NCI-H526 treated with DMSO at 0.1 percent for 48 hours (cell line): ENCODE results near the gene TACC2.
A peak's percentile ranks its signal among the peaks of the same experiment; 100 is the strongest.
"Not testable (repeated sequence)": the region's sequence is repeated elsewhere in the genome, so short reads cannot be mapped to it uniquely, and the experiment has no call there.

Source experiments
- DNase-seq: peaks from one replicate; lab custom pipeline; 2025; lab: John Stamatoyannopoulos, UW

The TACC2 gene, protein sequence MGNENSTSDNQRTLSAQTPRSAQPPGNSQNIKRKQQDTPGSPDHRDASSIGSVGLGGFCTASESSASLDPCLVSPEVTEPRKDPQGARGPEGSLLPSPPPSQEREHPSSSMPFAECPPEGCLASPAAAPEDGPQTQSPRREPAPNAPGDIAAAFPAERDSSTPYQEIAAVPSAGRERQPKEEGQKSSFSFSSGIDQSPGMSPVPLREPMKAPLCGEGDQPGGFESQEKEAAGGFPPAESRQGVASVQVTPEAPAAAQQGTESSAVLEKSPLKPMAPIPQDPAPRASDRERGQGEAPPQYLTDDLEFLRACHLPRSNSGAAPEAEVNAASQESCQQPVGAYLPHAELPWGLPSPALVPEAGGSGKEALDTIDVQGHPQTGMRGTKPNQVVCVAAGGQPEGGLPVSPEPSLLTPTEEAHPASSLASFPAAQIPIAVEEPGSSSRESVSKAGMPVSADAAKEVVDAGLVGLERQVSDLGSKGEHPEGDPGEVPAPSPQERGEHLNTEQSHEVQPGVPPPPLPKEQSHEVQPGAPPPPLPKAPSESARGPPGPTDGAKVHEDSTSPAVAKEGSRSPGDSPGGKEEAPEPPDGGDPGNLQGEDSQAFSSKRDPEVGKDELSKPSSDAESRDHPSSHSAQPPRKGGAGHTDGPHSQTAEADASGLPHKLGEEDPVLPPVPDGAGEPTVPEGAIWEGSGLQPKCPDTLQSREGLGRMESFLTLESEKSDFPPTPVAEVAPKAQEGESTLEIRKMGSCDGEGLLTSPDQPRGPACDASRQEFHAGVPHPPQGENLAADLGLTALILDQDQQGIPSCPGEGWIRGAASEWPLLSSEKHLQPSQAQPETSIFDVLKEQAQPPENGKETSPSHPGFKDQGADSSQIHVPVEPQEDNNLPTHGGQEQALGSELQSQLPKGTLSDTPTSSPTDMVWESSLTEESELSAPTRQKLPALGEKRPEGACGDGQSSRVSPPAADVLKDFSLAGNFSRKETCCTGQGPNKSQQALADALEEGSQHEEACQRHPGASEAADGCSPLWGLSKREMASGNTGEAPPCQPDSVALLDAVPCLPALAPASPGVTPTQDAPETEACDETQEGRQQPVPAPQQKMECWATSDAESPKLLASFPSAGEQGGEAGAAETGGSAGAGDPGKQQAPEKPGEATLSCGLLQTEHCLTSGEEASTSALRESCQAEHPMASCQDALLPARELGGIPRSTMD (N-terminal part only)

DNA sequence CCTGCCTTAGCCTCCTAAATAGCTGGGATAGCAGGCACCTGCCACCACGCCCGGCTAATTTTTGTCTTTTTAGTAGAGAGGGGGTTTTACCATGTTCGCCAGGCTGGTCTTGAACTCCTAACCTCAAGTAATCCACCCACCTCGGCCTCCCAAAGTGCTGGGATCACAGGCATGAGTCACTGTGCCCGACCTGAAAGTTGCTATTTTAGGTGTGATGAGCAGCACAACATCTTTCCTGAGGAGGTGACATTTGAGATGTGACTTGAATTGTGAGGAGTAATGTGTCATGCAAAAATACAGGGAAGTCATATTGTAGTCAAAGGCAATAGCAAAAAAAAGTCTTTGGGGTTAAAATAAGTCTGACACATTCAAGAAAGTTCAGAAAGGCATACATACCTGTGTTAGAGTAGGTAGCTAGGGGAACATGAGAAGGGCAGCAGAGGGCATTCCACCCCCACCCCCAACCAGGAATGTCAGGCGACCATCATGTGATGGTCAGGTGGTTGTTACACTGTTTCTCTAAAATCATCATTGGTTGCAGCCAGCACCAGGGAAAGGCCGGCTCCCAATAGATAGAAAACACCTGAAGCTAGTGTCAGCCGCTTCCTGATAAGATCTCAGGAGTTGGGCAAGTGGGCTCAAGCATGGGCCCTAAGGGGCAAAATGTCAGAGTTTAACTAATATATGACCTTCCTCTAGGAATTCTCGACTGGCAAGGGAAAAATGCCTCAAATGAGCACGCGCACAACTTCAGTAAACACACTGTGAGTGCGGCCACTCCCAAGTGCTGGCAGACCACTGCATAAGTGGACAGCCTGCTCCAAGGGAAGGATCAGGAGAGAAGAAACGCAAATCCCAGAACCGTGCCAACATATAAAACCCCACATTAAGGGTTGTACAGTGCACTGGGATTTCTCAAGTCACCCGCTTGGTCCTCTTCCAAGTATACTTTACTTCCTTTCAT, at the start of gene TACC2:
TSS of gene TACC2 (plus strand) at position 803 of the 964 bp plus-strand sequence. CDS start 32,819 bp downstream, outside the sequence.
- DNase-seq = no peak

DNA sequence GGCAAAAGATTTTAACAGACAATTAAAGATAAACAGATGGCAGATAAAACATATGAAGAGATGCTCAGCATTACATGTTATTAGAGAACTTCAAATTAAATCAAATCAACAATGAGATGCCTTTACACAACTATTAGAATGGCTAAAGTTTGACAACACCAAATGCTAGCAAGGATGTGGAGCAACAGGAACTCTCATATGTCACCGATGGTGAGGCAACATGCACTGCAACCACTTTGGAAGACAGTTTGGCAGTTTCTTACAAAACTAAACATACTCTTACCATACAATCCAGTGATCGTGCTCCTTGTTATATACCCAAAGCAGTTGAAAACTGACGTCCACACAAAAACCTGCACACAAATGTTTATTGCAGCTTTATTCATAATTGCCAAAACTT, 47.4 kb upstream of the TACC2 start:
- DNase-seq = no peak

DNA sequence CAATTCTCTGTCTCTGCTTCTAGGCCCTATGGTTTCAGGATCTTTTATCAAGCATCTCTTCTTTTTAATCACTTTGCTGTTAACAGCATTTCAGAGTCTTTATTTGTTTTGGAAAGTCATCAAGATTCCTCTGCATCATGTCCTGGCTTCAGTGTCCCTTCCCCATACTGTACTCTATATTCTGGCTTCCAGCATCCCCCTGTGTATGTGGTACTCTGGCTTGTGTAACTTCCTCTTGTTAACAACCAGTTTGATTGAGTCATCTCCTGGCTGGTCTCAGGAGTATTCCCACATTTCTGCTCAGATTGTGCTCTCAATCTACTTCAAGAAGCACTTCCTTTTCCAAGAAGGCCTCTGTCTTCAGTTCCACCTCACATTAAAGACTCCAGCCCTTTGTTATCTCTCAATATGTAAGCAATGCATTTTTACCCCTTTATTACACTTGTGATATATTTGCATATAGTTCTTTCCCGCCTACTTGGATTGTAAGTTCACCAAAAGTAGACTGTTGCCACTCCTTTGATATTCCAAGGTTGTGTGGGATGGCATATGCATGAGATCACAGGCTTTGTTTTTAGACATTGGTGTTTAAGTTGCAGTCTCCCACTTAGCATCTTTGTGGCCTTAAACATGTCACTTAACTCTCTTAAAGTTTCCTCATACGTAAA, 46.1 kb upstream of the TACC2 start:
- DNase-seq = no peak

DNA sequence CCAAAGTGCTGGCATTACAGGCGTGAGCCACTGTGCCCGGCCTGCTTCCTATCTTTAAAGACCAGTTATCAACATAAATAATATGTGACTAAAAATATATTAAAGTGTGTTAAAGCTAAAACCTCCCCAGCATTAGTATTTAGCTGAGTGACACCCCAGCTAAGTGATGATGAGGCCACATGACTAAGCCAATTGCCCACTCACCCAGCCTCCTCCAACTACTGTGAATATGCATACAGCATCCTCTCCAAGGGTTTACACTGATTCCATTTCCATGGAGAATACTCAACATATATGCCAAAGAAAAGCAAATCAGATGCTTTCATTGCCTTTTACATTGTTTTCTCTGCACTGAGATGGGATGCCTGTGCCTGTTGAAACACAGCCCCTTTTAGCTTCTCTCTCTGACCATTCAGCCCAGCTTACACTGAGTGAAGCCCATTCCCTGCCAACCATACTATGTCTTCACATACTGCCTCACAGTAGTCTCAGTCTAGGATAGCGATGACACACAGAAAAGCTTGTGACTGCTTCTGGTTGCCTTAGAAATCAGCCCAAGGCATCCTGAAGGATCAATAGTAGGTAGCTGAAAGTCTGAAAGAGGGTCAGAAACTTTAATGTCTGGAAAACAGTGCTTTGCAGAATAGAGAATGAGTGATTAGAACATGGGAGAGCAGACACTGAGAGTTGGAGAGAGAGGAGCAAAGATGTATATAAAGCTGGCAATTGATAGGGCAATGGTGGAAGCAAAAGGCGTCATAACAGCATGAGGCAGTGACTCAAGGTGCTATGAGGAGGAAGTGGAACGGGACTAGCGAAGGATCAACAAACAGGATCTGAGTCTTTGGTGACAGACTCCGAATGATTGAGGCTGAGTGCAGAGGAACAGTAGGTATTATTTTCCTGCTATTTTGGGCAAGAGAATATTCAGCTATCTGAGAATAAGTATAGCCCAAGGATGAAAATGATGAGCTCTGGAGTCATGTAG, 41.3 kb upstream of the TACC2 start:
- DNase-seq = no peak

DNA sequence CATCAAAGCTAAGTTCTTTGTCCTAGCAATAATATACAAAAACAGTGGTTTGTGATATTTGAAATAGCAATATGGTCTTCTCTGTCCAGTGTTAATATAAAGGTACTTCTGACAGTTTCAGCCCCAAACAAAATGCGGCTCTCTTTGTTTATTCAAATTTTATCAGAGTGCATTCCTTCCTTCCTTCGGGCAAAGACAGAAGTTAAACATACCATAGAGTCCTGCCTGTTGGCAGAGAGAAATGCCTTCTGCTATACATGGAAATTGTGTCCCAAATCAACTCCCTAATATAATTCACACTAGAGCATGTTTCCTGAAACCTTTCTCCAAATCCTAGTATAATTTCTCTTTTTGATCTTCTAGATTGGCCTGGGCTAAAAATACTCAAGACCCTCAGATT, 39.9 kb upstream of the TACC2 start:
- DNase-seq = peak; percentile 13

DNA sequence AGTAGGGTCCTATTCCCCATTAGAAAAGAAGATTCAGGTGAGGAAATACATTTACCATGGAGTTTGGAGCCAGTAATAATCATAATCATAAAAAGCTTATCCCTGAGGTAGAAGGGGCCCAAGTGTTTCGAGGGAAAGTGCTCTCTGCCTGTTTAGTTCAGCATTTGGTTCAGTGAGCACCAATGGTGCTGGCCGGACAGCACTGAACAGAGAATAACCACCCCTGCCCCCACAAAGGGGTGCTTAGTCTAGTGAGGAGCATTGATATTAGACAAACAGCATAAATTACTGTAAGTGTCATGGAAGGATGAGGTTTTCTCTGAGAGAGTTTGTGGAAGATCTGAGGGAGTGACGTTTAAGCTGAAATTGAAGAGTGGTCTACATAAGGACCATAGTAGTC, 39.5 kb upstream of the TACC2 start:
- DNase-seq = no peak

DNA sequence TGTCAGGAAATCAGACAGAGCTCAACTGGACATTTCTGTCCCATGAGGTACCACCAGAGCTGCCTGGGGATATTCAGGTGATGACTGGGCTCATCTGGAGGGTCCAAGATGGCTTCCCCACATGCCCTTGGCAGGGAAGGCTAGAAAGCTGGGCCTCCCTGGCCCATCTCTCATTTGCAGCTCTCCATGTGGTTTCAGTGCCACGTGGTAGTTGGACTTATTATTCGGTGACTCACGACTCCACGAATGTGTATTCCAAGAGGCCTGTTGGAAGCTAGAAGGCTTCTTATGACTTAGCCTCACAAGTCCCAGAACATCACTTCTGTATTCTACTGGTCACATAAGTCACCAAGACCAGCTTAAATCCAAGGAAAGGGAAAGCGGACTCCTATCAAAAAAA, 36.7 kb upstream of the TACC2 start:
- DNase-seq = no peak

DNA sequence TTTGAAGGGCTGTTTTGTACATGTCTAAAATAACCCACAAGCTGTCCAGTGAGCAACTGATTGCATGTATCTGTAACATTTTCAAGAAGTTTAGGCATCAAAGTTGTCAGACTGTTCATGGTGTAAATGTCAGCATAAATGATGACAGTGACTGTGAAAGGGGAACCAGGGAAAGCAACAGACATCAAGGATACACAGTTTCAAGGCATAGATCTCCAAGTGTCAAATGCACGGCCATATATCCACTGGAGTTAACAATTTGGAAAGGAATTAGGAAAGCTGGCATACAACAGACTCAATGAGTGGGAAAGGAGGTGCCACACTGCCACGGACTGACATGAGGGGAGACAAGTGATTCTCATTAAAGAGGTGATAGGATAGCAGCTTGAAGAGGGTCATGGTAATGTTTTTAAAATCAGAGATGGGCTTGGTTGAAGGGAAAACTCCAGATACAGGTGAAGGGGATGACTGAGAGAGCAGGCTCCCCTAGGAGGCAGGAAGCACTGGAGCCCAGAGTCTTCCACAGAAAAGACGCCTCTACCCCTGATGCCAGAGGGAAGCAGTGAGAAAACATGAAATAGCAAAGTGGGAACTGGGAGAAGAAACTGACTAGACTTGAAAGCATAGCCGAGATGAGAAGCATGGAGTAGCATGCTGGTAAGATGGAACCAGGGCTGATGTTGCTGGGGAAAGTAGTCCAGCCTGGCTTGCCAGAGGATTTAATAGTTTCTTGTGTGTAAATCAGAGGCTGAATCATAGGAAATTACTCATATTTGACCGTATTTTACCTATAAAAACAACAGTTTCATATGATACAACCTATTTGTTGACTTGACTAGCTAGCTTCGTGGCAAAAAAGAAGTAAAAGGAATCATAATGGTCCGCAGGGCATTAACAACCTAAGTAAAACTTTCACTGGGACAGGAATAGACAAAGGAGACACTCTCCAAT, 32.6 kb upstream of the TACC2 start:
- no peak for DNase-seq

DNA sequence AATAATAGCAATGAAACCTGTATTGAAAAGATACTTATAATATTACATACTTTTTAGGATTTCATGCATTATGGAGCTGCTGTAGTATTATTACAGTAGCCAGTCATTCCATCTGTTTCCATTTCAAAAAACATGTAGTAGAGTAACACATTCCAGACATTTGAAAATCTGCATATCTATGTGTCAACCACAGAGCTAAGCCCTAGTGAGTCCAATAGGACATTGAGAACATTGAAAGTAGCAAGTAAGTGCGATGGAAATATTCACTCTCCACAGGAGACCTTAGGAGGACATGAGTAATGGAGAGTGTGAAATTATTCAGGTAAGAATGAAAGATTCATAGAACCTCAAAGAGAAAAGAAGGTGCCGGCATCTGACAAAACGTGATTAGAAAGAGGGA, 29.3 kb upstream of the TACC2 start:
- no peak for DNase-seq

DNA sequence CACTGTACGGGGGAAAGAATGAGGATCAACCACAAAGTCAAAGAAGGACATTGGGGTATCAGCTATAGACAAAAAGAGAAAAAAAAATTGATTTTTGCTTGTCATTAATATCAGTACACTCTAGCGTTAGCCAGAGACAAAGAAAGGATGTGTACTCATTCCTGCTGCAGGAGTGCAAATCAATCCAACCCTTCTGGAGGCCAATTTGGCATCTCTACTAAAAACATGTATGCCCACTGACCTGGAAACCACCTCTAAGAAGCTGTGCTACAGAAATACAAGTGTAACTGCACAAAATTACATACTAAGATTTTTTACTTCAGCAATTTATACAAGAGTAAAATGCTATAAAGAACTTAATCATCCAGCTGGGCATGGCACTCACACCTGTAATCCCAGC, 27.5 kb upstream of the TACC2 start:
- no peak for DNase-seq

DNA sequence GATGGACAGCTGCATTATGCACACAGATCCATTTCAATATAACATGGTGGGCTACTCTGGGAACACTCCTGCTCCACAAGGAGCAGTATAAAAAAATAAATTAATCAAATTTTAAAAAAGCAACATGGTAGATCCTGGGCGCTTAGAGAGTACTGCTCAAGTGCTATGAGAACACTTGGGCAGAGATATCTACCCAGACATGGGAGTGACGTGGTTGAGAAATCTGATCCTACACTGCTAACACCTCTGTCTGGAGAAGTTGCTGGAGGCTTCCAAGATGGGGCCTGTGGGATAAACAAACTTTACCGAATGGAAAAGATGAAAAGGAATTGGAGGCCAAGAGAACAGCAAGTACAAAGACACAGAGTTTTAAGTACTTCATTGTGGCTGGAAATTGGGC, 23.0 kb upstream of the TACC2 start:
- DNase-seq = no peak

DNA sequence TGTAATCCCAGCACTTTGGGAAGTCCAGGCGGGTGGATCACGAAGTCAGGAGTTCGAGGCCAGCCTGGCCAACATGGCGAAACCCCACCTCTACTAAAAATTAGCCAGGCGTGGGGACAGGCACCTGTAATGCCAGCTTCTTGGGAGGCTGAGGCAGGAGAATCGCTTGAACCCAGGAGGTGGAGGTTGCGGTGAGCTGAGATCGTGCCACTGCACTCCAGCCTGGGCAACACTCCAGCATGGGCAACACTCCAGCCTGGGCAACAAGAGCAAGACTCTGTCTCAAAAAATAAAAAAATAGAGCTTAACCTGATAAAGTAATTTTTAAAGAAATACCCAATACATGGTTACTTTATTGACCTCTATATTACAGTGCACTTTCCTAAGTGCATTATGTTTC, 19.9 kb upstream of the TACC2 start:
- DNase-seq = not testable (repeated sequence)

DNA sequence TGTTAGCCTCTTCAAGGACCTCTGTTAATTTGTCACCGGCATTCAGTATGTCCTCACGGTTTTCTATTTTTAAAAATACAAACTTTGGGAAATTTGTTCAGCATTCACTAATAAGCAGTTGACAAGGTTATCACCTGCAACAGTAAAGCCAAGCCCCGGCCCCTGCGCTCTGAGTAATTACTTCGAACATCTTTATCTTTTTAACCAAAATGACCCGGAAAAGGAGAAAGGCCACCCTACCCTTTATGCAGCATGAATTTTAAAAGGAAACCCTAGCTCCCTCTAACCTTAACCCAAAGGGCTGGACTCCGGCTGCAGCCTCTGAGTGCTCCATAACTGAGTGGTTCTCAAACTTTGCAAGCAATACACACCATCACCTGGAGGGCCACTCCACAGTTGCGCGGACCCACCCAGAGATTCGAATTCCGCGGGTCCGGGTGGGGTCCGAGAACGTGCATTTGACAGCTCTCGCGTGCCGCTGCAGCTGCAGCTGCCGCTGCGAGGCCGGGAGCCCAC, 14.9 kb upstream of the TACC2 start:
- DNase-seq = no peak

DNA sequence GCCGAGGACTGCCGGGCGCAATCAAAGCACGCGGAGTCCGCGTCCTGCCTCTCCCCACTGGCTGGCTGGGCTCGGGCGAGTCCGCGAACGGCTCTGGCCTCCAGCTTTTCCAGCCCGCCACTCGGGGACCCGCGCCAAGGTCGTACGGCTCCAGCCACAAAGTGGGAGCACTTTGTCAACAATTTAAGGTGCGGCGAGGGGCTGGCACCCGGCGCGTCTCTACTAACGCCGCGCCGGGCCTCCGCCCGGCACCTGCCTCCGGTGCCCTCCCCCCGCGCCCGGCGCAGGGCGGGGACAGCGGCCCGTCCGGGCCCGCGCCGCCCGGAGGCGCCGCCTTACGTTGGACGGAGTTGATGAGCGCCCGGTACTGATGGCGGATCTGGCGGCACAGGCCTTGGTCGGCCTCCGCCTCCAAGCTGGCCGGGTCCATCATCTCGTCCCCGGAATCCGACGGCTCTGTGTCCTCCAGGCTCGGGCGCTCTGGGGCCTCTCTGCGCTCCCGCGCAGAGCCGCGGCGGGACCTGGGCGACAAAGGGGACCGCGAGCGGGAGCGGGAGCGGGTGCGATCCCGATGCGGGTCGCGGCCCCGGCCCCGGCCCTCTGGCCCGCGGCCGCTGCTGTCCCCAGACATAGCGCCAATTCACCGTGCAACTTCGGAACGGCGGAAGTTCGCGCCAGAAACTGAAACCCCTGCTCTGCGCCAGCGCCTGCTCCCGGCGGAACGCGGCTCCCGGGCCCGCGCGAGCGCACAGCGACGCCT, 14.2 kb upstream of the TACC2 start, which contains the start of gene NSMCE4A:
TSS of gene NSMCE4A (minus strand) at position 683 of the 760 bp plus-strand sequence. CDS start at position 631, 52 bp downstream.
- peak; percentile 37 for DNase-seq

DNA sequence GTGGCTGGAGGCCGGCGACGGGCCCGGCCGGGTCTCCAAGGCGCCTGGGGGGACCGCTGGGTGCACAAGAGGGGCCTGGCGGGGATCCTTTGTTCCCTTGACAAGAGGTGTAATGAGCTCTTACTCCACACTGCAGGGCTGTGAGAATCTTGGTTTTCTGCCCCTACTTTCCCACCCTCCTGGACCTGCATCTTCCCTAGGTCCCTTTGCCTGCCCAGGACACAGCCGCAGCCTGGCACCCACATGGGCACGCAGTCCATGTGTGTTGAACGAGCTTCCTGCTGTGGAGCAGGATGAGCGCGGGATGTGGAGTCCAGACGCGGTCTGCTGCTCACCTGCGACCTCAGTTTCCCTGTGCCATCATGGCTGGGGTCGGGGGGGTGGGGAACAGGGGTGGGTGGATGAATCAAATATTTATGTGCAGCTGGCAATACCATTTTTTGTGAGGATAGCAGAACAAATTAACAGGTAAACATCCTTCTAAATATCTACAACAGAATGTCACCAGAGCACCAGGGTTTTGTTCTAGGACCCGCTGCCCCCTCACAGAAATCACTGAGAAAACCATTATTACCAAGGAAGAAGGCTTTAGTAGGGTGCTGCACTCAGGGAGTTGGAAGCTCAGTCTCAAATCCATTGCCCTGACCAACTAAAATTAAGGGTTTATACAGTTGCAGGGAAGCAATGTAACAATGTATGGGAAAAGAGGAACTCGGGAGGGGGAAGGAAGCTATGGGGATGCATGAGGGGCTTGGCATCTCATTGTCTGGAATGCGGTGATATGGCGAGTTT, 13.5 kb upstream of the TACC2 start:
- no peak for DNase-seq

DNA sequence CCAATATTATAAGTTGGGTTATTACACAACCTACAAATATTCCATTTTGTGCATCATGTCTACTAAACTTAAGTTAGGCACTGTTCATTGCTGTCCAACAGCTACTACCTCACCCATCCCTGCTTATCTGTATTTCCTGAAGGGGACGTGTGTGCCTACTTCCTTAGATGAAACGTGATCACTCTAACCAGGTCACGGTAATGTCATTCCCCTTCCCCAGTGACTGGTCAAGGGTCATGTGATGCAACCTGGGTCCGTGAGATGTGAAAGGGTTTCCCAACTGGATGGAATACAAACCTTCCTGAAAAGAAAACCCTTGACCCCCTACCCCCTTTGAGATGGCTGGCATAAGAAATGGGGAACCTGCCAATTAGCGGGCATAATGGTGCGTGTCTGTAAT, 12.4 kb upstream of the TACC2 start:
- DNase-seq = no peak
